Osteoblast (primary cell): Measurements from ENCODE around the gene MACROD2. TPM values are rescaled to one million over a fixed set of nuclear protein-coding genes. Genes with fewer than 3 reads are reported as not detected.

Experiments used
- DNase-seq: peaks from one replicate; pipeline ENCODE4 v3.0.0; 2011; ENCODE audit warnings: low spot score, mixed read lengths; ENCODE audit not compliant: insufficient read length; ENCODE audit errors: missing footprints
- H2AFZ ChIP-seq: 2 replicates; pipeline ENCODE4 v1.6.0; 2011; ENCODE audit warnings: mild to moderate bottlenecking, low read length
- H3K27ac ChIP-seq: 2 replicates; pipeline ENCODE4 v1.5.1; 2011; ENCODE audit warnings: mild to moderate bottlenecking, low read depth, low read length, moderate library complexity
- H3K27me3 ChIP-seq: 2 replicates; pipeline ENCODE4 v1.6.0; 2012; ENCODE audit warnings: mild to moderate bottlenecking, control low read depth, inconsistent platforms, low read length, moderate library complexity; ENCODE audit not compliant: insufficient read depth
- H3K36me3 ChIP-seq: 2 replicates; pipeline ENCODE4 v1.5.1; 2011; ENCODE audit warnings: mild to moderate bottlenecking, low read length, control low read depth, moderate library complexity; ENCODE audit not compliant: insufficient read depth
- H3K4me1 ChIP-seq: 2 replicates; pipeline ENCODE4 v1.5.1; 2011; ENCODE audit warnings: mild to moderate bottlenecking, low read length, control low read depth, moderate library complexity; ENCODE audit not compliant: insufficient read depth
- H3K4me2 ChIP-seq: 2 replicates; pipeline ENCODE4 v1.6.0; 2011; ENCODE audit warnings: mild to moderate bottlenecking, low read length; ENCODE audit not compliant: insufficient read depth
- H3K4me3 ChIP-seq: fragments of 200-600 bp; sonication (generic); 3 replicates; pipeline ENCODE4 v1.5.1; 2012; ENCODE audit warnings: mild to moderate bottlenecking, low read length, inconsistent platforms; ENCODE audit not compliant: insufficient read depth
- H3K79me2 ChIP-seq: 2 replicates; pipeline ENCODE4 v1.6.0; 2012; ENCODE audit warnings: mild to moderate bottlenecking, low read length, control low read depth, inconsistent platforms; ENCODE audit not compliant: insufficient read depth
- H3K9me3 ChIP-seq: 2 replicates; pipeline ENCODE4 v1.5.1; 2011; ENCODE audit warnings: low read depth, low read length, control low read depth
- H4K20me1 ChIP-seq: 2 replicates; pipeline ENCODE4 v1.6.0; 2012; ENCODE audit warnings: mild to moderate bottlenecking, low read length, control low read depth; ENCODE audit not compliant: insufficient read depth
- total RNA-seq: library from RNA; depleted of rRNA; stranded (reverse); fragments of >200 nt; gene quantifications from 2 replicates; pipeline ENCODE4 v1.2.3, GENCODE V29; 2012
- TF ChIP-seq, protein P1 (sequence below): IDR thresholded peaks from 2 replicates; pipeline ENCODE4 v1.5.1; 2011; ENCODE audit warnings: mild to moderate bottlenecking, low read depth, low read length, moderate library complexity; ENCODE audit errors: extremely low read depth

MACROD2 gene
- total RNA-seq, 1 donor, result 4.0 TPM

DNA sequence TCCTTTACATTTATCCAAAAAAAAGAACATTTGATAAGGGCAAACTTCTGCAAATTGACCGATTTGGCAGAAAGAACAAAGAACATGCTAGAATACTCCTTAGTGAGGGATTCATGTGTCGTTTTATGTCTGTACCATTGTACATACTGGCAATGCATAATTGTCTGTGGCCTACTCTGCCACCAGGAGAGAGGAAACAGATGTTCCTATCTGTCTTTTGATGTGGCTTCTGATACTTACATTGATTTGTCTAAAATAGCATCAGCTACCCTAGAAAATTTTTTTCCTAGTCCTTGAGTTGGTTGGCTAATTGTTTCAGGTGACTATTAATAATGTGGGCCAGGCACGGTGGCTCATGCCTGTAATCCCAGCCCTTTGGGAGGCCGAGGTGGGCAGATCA is 1923.8 kb downstream of the MACROD2 start:
- Histone ChIP-seq H3K4me2 (no peak overlapping the region), H3K4me3 (no peak overlapping the region), H3K79me2 (no peaks in the 10 kb centered on the region), H3K27ac (no peak overlapping the region), H4K20me1 (no peaks in the 10 kb centered on the region), H2AFZ (no peak overlapping the region), H3K36me3 (no peaks in the 10 kb centered on the region), H3K9me3 (no peaks in the 10 kb centered on the region), H3K4me1 (no peaks in the 10 kb centered on the region), H3K27me3 (no peaks in the 10 kb centered on the region)
- DNase-seq, result no peak
- TF ChIP-seq, protein P1, sequence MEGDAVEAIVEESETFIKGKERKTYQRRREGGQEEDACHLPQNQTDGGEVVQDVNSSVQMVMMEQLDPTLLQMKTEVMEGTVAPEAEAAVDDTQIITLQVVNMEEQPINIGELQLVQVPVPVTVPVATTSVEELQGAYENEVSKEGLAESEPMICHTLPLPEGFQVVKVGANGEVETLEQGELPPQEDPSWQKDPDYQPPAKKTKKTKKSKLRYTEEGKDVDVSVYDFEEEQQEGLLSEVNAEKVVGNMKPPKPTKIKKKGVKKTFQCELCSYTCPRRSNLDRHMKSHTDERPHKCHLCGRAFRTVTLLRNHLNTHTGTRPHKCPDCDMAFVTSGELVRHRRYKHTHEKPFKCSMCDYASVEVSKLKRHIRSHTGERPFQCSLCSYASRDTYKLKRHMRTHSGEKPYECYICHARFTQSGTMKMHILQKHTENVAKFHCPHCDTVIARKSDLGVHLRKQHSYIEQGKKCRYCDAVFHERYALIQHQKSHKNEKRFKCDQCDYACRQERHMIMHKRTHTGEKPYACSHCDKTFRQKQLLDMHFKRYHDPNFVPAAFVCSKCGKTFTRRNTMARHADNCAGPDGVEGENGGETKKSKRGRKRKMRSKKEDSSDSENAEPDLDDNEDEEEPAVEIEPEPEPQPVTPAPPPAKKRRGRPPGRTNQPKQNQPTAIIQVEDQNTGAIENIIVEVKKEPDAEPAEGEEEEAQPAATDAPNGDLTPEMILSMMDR, result no peak

DNA sequence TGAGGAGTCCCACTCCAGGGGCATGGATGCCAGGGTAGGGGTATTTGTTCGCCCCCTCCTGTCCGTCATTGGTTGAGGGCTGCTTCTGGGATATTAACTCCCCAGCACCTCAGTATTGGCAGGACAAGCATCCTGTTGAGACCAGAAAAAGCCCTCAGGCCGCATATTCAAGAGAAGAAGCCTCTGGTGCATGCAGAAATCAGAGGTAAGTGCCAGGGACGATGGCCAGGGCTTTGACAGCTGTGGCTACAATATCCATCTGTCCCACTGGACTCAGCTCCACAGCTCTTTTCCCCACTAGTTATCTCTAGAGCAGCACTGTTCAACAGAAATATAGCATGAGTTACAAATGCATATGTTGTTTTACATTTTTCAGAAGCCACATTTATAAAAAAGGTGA is 1926.6 kb downstream of the MACROD2 start:
- H3K27ac ChIP-seq, result no peak overlapping the region
- H3K36me3 ChIP-seq, result no peaks in the 10 kb centered on the region
- no peaks in the 10 kb centered on the region for H3K4me1 ChIP-seq
- H3K9me3 ChIP-seq, result no peaks in the 10 kb centered on the region
- TF ChIP-seq, protein P1, result no peak
- no peak overlapping the region for H3K4me2 ChIP-seq
- H3K79me2 ChIP-seq, result no peaks in the 10 kb centered on the region
- H3K4me3 ChIP-seq, result no peak overlapping the region
- DNase-seq, result no peak
- H3K27me3 ChIP-seq, result no peaks in the 10 kb centered on the region
- no peak overlapping the region for H2AFZ ChIP-seq
- H4K20me1 ChIP-seq, result no peaks in the 10 kb centered on the region

DNA sequence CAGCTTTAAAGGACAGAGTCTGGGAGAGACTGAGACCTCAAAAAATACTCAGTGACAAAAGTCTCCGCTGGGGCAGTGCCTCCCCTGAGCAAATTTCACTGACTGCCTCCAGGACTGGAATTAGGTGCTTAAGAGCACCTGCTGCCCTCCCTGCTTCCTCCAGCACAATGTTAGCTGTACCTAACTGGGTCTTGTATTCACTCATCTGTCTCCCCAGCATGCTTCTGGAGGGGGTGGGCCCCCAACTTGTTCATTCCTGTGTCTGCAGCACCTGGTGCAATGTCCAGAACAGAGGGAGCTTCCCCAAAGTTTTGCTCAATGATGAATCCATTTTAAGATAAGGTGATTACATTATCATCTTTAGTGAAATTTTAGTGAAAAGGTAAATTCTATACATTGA is 1927.2 kb downstream of the MACROD2 start:
- H3K4me1 ChIP-seq, result no peaks in the 10 kb centered on the region
- H3K4me2 ChIP-seq, result no peak overlapping the region
- H3K4me3 ChIP-seq, result no peak overlapping the region
- H3K79me2 ChIP-seq, result no peaks in the 10 kb centered on the region
- H3K9me3 ChIP-seq, result no peaks in the 10 kb centered on the region
- no peak overlapping the region for H3K27ac ChIP-seq
- TF ChIP-seq, protein P1, result no peak
- H4K20me1 ChIP-seq, result no peaks in the 10 kb centered on the region
- no peak overlapping the region for H2AFZ ChIP-seq
- no peak for DNase-seq
- H3K36me3 ChIP-seq, result no peaks in the 10 kb centered on the region
- H3K27me3 ChIP-seq, result no peaks in the 10 kb centered on the region

DNA sequence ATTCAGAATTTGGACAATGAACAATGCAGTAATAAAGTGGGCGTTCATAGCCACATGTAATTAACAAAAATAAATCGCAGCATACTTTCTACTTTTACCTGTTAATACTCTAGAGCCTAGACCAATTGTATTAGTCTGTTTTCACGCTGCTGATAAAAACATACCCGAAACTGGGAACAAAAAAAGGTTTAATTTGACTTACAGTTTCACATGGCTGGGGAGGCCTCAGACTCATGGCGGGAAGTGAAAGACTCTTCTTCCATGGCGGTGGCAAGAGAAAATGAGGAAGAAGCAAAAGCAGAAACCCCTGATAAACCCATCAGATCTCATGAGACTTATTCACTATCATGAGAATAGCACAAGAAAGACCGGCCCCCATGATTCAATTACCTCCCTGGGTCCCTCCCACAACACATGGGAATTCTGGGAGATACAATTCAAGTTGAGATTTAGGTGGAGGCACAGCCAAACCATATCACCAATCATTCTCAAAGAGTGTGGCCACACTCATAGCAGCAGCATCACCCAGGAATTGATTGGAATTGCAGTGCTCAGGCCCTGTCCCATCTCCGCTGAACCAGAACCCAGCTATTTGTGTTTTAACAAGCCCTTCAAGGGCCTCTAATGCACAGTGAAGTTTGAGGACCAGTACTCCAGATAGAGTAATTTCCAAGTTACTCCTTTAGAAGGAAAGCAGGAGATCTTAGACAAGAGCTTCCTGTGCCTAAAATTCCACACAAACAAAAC is 1927.9 kb downstream of the MACROD2 start:
- H3K4me1 ChIP-seq, result no peaks in the 10 kb centered on the region
- no peak overlapping the region for H2AFZ ChIP-seq
- no peak overlapping the region for H3K27ac ChIP-seq
- no peaks in the 10 kb centered on the region for H3K36me3 ChIP-seq
- no peak overlapping the region for H3K4me3 ChIP-seq
- TF ChIP-seq, protein P1, result no peak
- H3K9me3 ChIP-seq, result no peaks in the 10 kb centered on the region
- H3K4me2 ChIP-seq, result no peak overlapping the region
- no peaks in the 10 kb centered on the region for H3K79me2 ChIP-seq
- no peaks in the 10 kb centered on the region for H4K20me1 ChIP-seq
- DNase-seq, result no peak
- H3K27me3 ChIP-seq, result no peaks in the 10 kb centered on the region
